Panc1 (cell line): ENCODE measurements around the gene CREB3L2. TPM values are rescaled to one million over a fixed set of nuclear protein-coding genes. Genes with fewer than 3 reads are reported as not detected.
"Not testable (repeated sequence)": the region's sequence is repeated elsewhere in the genome, so short reads cannot be mapped to it uniquely, and the experiment has no call there.

ENCODE experiments used
- ATAC-seq: fragments of 200-7000 bp; cut with Tn5 transposase; 2 replicates; pipeline ENCODE4 v1.9.1; 2020; ENCODE audit warnings: mild to moderate bottlenecking, moderate library complexity
- BruUV-seq: library from RNA; stranded (reverse); fragments of 400-500 nt; replicated peaks from 2 replicates; lab custom pipeline; 2021; lab: Mats Ljungman, UMichigan
- CTCF ChIA-PET: fragments of 300-600 bp; sonication (Branson Sonifier 250); formaldehyde crosslinking; loops from one replicate; lab custom pipeline; 2022; ENCODE audit warnings: antibody characterized with exemption; lab: Charles Lee
- POLR2A ChIA-PET: fragments of 300-600 bp; sonication (Branson Sonifier 250); formaldehyde crosslinking; loops from one replicate; lab custom pipeline; 2022; ENCODE audit warnings: antibody characterized with exemption; lab: Charles Lee
- DNase-seq: peaks from one replicate; pipeline ENCODE4 v3.0.0-alpha.2; 2010; ENCODE audit warnings: low read depth, low spot score
- H3K27ac ChIP-seq: 2 replicates; pipeline ENCODE4 v1.5.1; 2011; ENCODE audit warnings: mild to moderate bottlenecking, low read length, inconsistent platforms
- H3K27me3 ChIP-seq: fragments of 200-500 bp; sonication (Bioruptor generic); 2 replicates; pipeline ENCODE4 v1.6.0; 2014; ENCODE audit warnings: low read length, inconsistent platforms; ENCODE audit not compliant: control insufficient read depth, insufficient read depth
- H3K36me3 ChIP-seq: fragments of 200-500 bp; sonication (Bioruptor generic); 2 replicates; pipeline ENCODE4 v1.5.1; 2014; ENCODE audit warnings: inconsistent platforms, mild to moderate bottlenecking, low read length, moderate library complexity; ENCODE audit not compliant: control insufficient read depth, insufficient read depth
- H3K4me1 ChIP-seq: 2 replicates; pipeline ENCODE4 v1.5.1; 2011; ENCODE audit warnings: inconsistent platforms, mild to moderate bottlenecking, low read length, moderate library complexity; ENCODE audit not compliant: control insufficient read depth, insufficient read depth
- H3K4me3 ChIP-seq, 2 experiments: 2 replicates each; pipeline ENCODE4 v1.5.1; 2011 to 2012; ENCODE audit warnings: low read depth in 2 of 2, low read length in 2 of 2, mild to moderate bottlenecking in 2 of 2, inconsistent platforms in 1 of 2, moderate library complexity in 1 of 2
- H3K9me3 ChIP-seq: fragments of 200-500 bp; sonication (Bioruptor generic); 2 replicates; pipeline ENCODE4 v1.5.1; 2014; ENCODE audit warnings: low read depth, mild to moderate bottlenecking, inconsistent platforms, low read length, moderate library complexity; ENCODE audit not compliant: control insufficient read depth, insufficient read depth
- POLR2AphosphoS5 ChIP-seq: IDR thresholded peaks from 2 replicates; pipeline ENCODE4 v1.6.1; 2012; ENCODE audit warnings: mild to moderate bottlenecking, low read depth, low read length, moderate library complexity
- SIN3A ChIP-seq: IDR thresholded peaks from 2 replicates; pipeline ENCODE4 v1.6.1; 2012; ENCODE audit warnings: low read depth, mild to moderate bottlenecking, low read length, moderate library complexity, borderline replicate concordance; ENCODE audit not compliant: insufficient read depth
- TCF7L2 ChIP-seq: IDR thresholded peaks from 2 replicates; pipeline ENCODE4 v1.6.1; 2011; ENCODE audit warnings: mild to moderate bottlenecking, low read depth, low read length, inconsistent platforms
- in situ Hi-C: cut with HindIII; loops from 2 replicates; pipeline ENCODE4 v1.10.0; 2016; ENCODE audit warnings: low sequenced_read_pairs, low pct_unique_long_range_greater_than_20kb
- intact Hi-C: fragments of 100-400 bp; cut with micrococcal nuclease; formaldehyde crosslinking; loops from one replicate; pipeline ENCODE4 v1.10.0; 2022; ENCODE audit not compliant: unreplicated experiment
- total RNA-seq: library from RNA; stranded (reverse); gene quantifications from one replicate; pipeline ENCODE4 v1.2.1, GENCODE V29; 2021; ENCODE audit not compliant: unreplicated experiment
- TF ChIP-seq, protein P1 (sequence below), 2 experiments: IDR thresholded peaks; 2 replicates each; pipeline ENCODE4 v1.6.1; 2011 to 2012; ENCODE audit warnings: low read depth in 2 of 2, control low read depth in 1 of 2, low read length in 1 of 2, mild to moderate bottlenecking in 1 of 2, moderate library complexity in 1 of 2; ENCODE audit not compliant: insufficient read depth in 1 of 2
- TF ChIP-seq, protein P2 (sequence below): fragments of 450-650 bp; IDR thresholded peaks from 2 replicates; pipeline ENCODE4 v1.5.1; 2017; ENCODE audit warnings: mild to moderate bottlenecking

CREB3L2 gene
- total RNA-seq, 1 experiment from 2014 or later: 22.7 TPM

DNA sequence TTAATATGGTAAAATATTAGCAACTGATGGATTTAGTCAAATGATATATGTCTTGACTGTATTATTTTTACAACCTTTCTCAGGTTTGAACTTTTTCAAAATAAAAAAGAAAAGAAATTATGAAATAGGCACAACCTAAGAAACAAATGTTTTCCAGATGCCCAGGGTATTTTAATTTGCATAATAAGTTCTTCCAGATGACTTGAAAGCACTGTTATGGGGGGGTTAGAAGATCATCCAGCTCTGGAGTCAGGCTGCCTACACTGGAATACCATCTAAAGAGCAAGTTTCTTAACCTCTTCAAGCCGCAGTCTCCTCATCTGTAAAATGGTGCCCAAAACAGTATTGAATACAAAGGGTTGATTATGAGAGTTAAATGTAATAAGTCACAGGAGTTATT, 32.1 kb downstream of the CREB3L2 start:
- Histone ChIP-seq H3K9me3 (no peaks in the 10 kb centered on the region), H3K4me3 (no peak overlapping the region), H3K4me1 (peaks cover 7% of the 10 kb centered on the region; the same call in 1 of the 2 replicates), H3K27me3 (no peaks in the 10 kb centered on the region), H3K36me3 (no peaks in the 10 kb centered on the region), H3K27ac (peak overlapping the region; percentile 29)
- in situ Hi-C loops: no loop called here
- no TSS peak for BruUV-seq
- DNase-seq (no peak), ATAC-seq (no peak)
- intact Hi-C loops: no loop called here
- CTCF ChIA-PET: no interaction called here
- TF ChIP-seq SIN3A (no peak), POLR2AphosphoS5 (no peak), TCF7L2 (no peak)
- TF ChIP-seq, protein P1, sequence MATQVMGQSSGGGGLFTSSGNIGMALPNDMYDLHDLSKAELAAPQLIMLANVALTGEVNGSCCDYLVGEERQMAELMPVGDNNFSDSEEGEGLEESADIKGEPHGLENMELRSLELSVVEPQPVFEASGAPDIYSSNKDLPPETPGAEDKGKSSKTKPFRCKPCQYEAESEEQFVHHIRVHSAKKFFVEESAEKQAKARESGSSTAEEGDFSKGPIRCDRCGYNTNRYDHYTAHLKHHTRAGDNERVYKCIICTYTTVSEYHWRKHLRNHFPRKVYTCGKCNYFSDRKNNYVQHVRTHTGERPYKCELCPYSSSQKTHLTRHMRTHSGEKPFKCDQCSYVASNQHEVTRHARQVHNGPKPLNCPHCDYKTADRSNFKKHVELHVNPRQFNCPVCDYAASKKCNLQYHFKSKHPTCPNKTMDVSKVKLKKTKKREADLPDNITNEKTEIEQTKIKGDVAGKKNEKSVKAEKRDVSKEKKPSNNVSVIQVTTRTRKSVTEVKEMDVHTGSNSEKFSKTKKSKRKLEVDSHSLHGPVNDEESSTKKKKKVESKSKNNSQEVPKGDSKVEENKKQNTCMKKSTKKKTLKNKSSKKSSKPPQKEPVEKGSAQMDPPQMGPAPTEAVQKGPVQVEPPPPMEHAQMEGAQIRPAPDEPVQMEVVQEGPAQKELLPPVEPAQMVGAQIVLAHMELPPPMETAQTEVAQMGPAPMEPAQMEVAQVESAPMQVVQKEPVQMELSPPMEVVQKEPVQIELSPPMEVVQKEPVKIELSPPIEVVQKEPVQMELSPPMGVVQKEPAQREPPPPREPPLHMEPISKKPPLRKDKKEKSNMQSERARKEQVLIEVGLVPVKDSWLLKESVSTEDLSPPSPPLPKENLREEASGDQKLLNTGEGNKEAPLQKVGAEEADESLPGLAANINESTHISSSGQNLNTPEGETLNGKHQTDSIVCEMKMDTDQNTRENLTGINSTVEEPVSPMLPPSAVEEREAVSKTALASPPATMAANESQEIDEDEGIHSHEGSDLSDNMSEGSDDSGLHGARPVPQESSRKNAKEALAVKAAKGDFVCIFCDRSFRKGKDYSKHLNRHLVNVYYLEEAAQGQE (IDR thresholded peaks at IDR 0.05; ENCODE audit: insufficient read depth in 1 of 2, low read depth in 2 of 2, low read length in 1 of 2): no peak
- TF ChIP-seq, protein P2, sequence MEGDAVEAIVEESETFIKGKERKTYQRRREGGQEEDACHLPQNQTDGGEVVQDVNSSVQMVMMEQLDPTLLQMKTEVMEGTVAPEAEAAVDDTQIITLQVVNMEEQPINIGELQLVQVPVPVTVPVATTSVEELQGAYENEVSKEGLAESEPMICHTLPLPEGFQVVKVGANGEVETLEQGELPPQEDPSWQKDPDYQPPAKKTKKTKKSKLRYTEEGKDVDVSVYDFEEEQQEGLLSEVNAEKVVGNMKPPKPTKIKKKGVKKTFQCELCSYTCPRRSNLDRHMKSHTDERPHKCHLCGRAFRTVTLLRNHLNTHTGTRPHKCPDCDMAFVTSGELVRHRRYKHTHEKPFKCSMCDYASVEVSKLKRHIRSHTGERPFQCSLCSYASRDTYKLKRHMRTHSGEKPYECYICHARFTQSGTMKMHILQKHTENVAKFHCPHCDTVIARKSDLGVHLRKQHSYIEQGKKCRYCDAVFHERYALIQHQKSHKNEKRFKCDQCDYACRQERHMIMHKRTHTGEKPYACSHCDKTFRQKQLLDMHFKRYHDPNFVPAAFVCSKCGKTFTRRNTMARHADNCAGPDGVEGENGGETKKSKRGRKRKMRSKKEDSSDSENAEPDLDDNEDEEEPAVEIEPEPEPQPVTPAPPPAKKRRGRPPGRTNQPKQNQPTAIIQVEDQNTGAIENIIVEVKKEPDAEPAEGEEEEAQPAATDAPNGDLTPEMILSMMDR: no peak
- POLR2A ChIA-PET: no interaction called here

DNA sequence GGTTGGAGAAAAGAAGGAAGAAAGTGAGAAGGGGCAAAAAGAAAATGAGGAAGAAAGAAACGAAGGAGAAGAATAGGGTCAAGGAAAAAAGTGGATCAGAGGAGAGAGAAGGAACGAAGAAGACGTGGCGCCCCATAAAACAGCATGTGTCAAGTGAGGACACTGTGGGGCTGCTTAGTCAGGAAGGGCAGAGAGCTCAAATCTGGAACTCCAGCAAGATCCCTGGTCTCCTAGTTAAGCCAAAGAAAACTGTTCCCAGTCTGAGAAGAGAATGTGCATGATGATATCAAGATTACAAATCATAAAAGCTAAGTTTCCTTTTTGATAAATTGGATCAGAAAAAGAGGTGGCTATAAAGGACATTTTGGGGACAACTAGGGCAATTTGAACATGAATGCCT, 33.0 kb downstream of the CREB3L2 start:
- in situ Hi-C loops (no loop called here), intact Hi-C loops (no loop called here)
- Histone ChIP-seq H3K4me1 (peaks cover 7% of the 10 kb centered on the region; the same call in 1 of the 2 replicates), H3K4me3 (no peak overlapping the region), H3K27ac (no peak overlapping the region), H3K9me3 (no peaks in the 10 kb centered on the region), H3K27me3 (no peaks in the 10 kb centered on the region), H3K36me3 (no peaks in the 10 kb centered on the region)
- no peak for TF ChIP-seq POLR2AphosphoS5
- TF ChIP-seq, protein P2: no peak
- TF ChIP-seq SIN3A: no peak
- TF ChIP-seq, protein P1 (IDR thresholded peaks at IDR 0.05; ENCODE audit: insufficient read depth in 1 of 2, low read depth in 2 of 2, low read length in 1 of 2): no peak
- TF ChIP-seq TCF7L2: no peak
- DNase-seq (no peak), ATAC-seq (no peak)
- BruUV-seq: no TSS peak
- ChIA-PET CTCF (no interaction called here), POLR2A (no interaction called here)

DNA sequence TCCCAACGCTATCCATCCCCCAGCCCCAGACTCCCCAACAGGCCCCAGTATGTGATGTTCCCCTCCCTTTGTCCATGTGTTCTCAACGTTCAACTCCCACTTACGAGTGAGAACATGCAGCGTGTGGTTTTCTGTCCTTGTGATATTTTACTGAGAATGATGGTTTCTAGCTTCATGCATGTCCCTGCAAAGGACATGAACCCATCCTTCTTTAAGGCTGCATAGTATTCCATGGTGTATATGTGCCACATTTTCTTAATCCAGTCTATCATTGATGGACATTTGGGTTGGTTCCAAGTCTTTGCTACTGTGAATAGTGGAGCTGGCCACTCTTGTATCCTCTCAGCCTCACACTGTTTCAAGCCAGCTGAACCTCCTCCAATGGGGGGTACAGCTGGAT, 33.5 kb downstream of the CREB3L2 start:
- CTCF ChIA-PET, DNase-seq, H3K27me3 ChIP-seq, in situ Hi-C loops, BruUV-seq, H3K4me1 ChIP-seq, H3K27ac ChIP-seq, H3K4me3 ChIP-seq, POLR2A ChIA-PET, intact Hi-C loops, H3K9me3 ChIP-seq, H3K36me3 ChIP-seq, ATAC-seq: not testable (repeated sequence)
